ENCODE measurements around the gene TSPAN5. TPM values are rescaled to one million over a fixed set of nuclear protein-coding genes. Genes with fewer than 3 reads are reported as not detected.

TSPAN5 gene
- total RNA-seq, 1 experiment from 2014 or later = 4.3 TPM

DNA sequence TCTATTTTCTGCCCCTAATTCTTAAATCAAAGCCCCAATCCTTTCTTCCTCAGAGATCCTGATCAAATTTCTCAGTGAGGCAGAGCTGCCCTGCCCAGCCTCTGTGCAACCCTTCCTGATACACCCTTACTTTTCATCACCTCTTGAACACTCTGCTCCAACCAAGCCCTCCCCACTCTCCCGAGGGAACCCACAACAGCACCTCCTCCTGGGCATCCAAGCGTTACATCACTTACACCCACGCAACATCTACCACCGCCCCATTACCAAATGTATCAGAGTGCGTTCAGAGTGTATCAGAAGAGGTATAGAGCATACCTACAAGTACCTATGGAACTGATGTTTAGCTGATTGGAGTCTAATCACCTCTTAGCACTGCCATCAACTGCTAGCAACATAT, 210.8 kb downstream of the TSPAN5 start:
- H3K4me3 ChIP-seq (ENCODE audit: insufficient read depth, low read depth, low read length) = no peak overlapping the region
- H3K27me3 ChIP-seq (ENCODE audit: control insufficient read depth, insufficient read depth, low read length) = no peaks in the 10 kb centered on the region
- peak; percentile 32 for DNase-seq
- no peaks in the 10 kb centered on the region for H3K36me3 ChIP-seq (replicated peaks; ENCODE audit: control insufficient read depth, insufficient read depth, low read length)

DNA sequence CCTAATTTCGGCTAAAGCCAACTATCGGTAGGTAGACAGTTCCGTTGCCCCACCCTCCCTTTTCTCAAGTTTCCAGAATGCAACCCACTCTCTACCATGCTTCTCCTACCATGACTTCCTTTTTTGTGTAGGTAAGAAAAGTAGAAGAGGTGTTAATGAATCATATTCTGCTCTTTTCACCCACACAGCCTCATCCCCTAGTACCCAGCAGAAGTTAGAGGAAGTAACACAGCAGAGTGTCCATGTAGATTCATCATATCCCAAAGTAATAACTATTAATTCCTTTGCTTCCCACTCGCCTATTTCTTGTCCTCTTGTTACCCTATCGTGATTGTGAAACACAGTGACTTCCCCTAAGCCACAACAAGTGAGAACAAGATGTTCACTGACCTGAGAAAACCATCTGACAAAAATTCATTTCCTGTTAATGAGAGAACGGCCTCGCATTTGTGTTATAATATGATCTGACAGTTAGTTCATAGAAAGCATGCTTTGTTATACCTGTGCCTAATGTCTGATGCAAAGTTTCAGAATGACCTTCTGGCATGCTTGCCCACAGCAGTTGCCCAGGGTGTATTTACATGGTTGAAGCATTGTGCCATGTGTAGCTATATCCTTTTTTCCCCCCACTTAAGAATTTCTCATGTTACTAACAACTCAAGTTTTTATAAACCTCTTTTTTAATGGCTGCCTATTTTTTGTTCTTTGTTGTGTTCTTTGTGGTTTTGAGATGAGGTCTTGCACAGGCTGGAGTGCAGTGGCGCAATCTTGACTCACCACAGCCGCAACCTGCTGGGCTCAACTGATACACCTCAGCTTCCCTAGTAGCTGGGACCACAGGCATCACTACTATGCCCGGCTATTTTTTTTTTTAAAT, 211.7 kb downstream of the TSPAN5 start:
- Histone ChIP-seq H3K27me3 (ENCODE audit: control insufficient read depth, insufficient read depth, low read length) (no peaks in the 10 kb centered on the region), H3K4me3 (ENCODE audit: insufficient read depth, low read depth, low read length) (no peak overlapping the region), H3K36me3 (replicated peaks; ENCODE audit: control insufficient read depth, insufficient read depth, low read length) (no peaks in the 10 kb centered on the region)
- DNase-seq = no peak

DNA sequence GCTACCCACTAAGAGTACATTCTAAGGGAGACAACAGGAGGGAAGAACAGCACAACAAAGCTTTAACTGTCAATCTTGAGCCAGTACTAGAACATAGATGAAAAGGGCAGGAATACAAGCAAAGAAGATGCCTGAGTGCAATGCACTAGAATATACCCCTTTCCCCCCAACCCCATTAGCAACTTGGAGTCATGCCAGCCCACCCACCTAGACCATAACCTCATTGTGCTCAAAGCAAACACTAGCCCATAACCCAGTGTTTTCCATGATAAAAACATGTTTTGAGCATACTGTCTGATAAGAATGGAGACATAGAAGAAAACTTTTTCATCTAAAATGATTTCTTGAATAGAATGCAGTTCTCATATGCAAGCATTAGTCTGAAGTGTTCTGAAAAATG, 214.0 kb downstream of the TSPAN5 start:
- Histone ChIP-seq H3K27me3 (ENCODE audit: control insufficient read depth, insufficient read depth, low read length) (no peaks in the 10 kb centered on the region), H3K4me3 (ENCODE audit: insufficient read depth, low read depth, low read length) (no peak overlapping the region), H3K36me3 (replicated peaks; ENCODE audit: control insufficient read depth, insufficient read depth, low read length) (no peaks in the 10 kb centered on the region)
- DNase-seq = no peak

DNA sequence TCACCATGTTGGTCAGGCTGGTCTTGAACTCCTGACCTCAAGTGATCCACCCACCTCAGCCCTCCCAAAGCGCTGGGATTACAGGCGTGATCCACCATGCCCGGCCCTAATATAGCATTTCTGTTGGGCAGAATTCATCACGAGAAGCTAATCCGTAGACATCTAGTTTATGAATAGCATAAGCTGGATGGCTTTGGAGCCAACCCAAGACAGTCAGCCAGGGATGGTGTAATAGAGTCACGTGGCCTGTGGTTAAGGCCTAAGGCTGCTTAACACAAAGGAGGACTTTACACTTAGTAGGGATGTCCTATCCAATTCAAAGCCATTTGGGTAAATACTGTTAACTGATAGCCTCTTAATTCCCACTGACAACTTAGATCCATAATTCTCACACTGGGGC, 223.6 kb downstream of the TSPAN5 start:
- Histone ChIP-seq H3K36me3 (replicated peaks; ENCODE audit: control insufficient read depth, insufficient read depth, low read length) (no peaks in the 10 kb centered on the region; the same call in 1 of the 2 replicates), H3K4me3 (ENCODE audit: insufficient read depth, low read depth, low read length) (no peak overlapping the region), H3K27me3 (ENCODE audit: control insufficient read depth, insufficient read depth, low read length) (no peaks in the 10 kb centered on the region)
- DNase-seq = no peak

DNA sequence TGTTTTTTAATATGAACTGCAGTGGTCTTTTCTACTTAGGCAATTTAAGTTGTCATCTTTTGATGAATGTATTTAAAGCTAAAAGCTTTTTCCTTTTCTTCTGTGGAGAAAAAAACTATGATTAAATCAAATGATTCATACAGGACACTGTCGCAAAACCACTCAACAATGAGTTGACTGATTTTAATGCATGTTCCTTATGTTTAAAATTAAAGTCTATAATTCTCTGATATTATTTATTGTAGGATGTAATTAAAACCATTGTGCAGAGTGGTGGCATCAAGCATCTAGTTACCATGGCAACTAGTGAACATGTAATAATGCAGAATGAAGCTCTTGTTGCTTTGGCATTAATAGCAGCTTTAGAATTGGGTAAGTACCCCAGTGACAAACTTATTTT, 224.7 kb downstream of the TSPAN5 start:
- Histone ChIP-seq H3K27me3 (ENCODE audit: control insufficient read depth, insufficient read depth, low read length) (no peaks in the 10 kb centered on the region), H3K36me3 (replicated peaks; ENCODE audit: control insufficient read depth, insufficient read depth, low read length) (no peaks in the 10 kb centered on the region; the same call in 1 of the 2 replicates), H3K4me3 (ENCODE audit: insufficient read depth, low read depth, low read length) (no peak overlapping the region)
- DNase-seq = no peak

DNA sequence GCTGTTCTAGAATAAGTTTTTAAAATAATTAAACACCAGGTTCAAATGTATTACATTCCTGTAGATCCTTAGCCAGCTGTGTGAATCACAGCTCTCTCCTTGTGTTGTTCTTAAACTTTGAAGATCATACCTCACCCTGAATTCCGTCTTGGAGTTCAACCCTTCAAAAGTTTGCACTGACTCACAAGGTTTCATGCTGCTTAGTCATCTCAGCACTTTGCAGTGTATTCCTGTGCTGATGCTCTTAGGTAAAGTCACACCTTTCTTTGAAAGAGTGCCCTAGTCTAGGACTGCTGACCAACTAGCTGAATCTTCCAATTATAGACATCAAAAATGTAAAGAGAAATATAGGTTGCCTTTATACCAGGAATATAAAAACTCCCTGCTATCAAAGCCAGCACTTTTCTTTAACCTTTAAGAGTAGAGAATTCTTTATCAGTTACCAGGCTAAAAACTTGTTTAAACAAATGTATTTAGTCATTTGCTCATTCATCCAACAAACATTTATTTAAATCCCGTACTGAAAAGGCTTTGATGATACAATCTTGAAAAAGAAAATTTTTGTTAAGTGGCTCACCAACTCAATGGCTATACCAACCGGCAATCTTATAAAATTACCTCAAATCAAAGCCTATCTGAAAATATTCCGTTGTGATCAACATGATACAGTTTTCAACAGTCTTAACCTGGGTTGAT, 227.6 kb downstream of the TSPAN5 start:
- Histone ChIP-seq H3K36me3 (replicated peaks; ENCODE audit: control insufficient read depth, insufficient read depth, low read length) (no peaks in the 10 kb centered on the region; the same call in 1 of the 2 replicates), H3K4me3 (ENCODE audit: insufficient read depth, low read depth, low read length) (no peak overlapping the region)
- no peak for DNase-seq

DNA sequence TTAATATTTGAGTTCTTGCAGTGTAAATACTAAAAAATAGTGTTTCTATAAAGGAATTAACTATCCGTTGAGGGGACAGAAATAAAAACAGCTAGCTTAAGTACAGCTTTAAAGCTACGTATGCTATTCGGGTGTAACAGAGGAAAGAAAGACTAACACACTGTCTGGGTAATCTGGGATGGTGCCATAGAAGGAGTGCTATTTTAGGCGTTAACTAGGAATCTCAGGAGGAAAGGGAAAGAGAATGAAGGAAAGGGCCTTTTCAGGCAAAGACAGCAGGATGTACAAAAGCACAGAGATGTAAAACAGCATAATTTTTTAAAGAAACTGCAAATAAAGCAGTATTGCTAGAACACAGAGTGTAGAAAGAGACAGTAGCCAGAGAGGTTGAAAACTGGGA, 235.4 kb downstream of the TSPAN5 start:
- DNase-seq = no peak
- no peak overlapping the region for H3K4me3 ChIP-seq (ENCODE audit: insufficient read depth, low read depth, low read length)
- H3K27me3 ChIP-seq (ENCODE audit: control insufficient read depth, insufficient read depth, low read length) = no peaks in the 10 kb centered on the region
- no peaks in the 10 kb centered on the region; the same call in 1 of the 2 replicates for H3K36me3 ChIP-seq (replicated peaks; ENCODE audit: control insufficient read depth, insufficient read depth, low read length)

More for the DNA sequence above, 227.6 kb downstream of the TSPAN5 start:
- no peaks in the 10 kb centered on the region for H3K27me3 ChIP-seq (ENCODE audit: control insufficient read depth, insufficient read depth, low read length)

DNA sequence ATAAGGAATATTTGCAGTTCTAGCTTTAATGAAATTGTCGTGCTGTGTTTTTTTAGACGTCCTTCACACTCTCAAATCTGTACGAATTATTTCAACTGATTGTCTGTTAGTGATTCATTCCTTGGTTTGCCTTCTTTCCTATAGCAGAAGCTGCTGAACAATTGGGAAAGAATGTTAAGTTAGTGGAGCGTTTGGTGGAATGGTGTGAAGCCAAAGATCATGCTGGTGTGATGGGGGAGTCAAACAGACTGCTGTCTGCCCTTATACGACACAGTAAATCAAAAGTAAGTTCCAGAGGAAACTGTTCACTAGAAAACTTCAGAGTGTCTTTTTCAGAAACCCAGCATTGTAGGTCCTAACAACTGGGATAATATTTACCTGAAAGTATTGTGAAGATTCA, 237.3 kb downstream of the TSPAN5 start:
- no peak for DNase-seq
- no peaks in the 10 kb centered on the region; the same call in 1 of the 2 replicates for H3K36me3 ChIP-seq (replicated peaks; ENCODE audit: control insufficient read depth, insufficient read depth, low read length)
- no peak overlapping the region for H3K4me3 ChIP-seq (ENCODE audit: insufficient read depth, low read depth, low read length)
- H3K27me3 ChIP-seq (ENCODE audit: control insufficient read depth, insufficient read depth, low read length) = no peaks in the 10 kb centered on the region
